MM.1S (cell line): ENCODE data around the gene NR1D2.
"Not testable (repeated sequence)": the region's sequence is repeated elsewhere in the genome, so short reads cannot be mapped to it uniquely, and the experiment has no call there.

Experiments
- DNase-seq: peaks from one replicate; pipeline ENCODE4 v3.0.0-alpha.2; 2015
- H2AFZ ChIP-seq: fragments of 300-600 bp; sonication (generic); 2 replicates; pipeline ENCODE4 v1.6.0; 2016; ENCODE audit warnings: antibody characterized with exemption, low read length
- H3F3A ChIP-seq: fragments of 300-600 bp; sonication (generic); 2 replicates; pipeline ENCODE4 v1.6.1; 2016; ENCODE audit warnings: mild to moderate bottlenecking, antibody characterized with exemption, low read length, moderate library complexity, mixed read lengths; ENCODE audit not compliant: insufficient read depth
- H3K27ac ChIP-seq: fragments of 300-600 bp; sonication (generic); 2 replicates; pipeline ENCODE4 v1.5.1; 2016; ENCODE audit warnings: mild to moderate bottlenecking, low read length
- H3K27me3 ChIP-seq: fragments of 300-600 bp; sonication (generic); replicated peaks from 2 replicates; pipeline ENCODE4 v1.6.0; 2016; ENCODE audit warnings: low read length; ENCODE audit not compliant: insufficient read depth
- H3K36me3 ChIP-seq: fragments of 300-600 bp; sonication (generic); replicated peaks from 2 replicates; pipeline ENCODE4 v1.6.1; 2016; ENCODE audit warnings: mild to moderate bottlenecking, low read length, mixed read lengths; ENCODE audit not compliant: insufficient read depth
- H3K4me1 ChIP-seq: fragments of 300-600 bp; sonication (generic); 2 replicates; pipeline ENCODE4 v1.6.1; 2016; ENCODE audit warnings: low read length, mixed read lengths
- H3K4me2 ChIP-seq: fragments of 300-600 bp; sonication (generic); 2 replicates; pipeline ENCODE4 v1.6.0; 2016; ENCODE audit warnings: low read depth, low read length
- H3K4me3 ChIP-seq: fragments of 300-600 bp; sonication (generic); 2 replicates; pipeline ENCODE4 v1.5.1; 2016; ENCODE audit warnings: low read length, mixed read lengths
- H3K79me2 ChIP-seq: fragments of 300-600 bp; sonication (generic); 2 replicates; pipeline ENCODE4 v1.6.1; 2016; ENCODE audit warnings: mixed run types, low read length, mixed read lengths
- H3K9ac ChIP-seq: fragments of 300-600 bp; sonication (generic); 2 replicates; pipeline ENCODE4 v1.6.1; 2016; ENCODE audit warnings: low read length, mixed read lengths
- H3K9me2 ChIP-seq: fragments of 300-600 bp; sonication (generic); replicated peaks from 2 replicates; pipeline ENCODE4 v1.6.1; 2016; ENCODE audit warnings: mild to moderate bottlenecking, low read length, mixed read lengths; ENCODE audit not compliant: insufficient read depth
- H3K9me3 ChIP-seq: fragments of 300-600 bp; sonication (generic); replicated peaks from 2 replicates; pipeline ENCODE4 v1.6.1; 2016; ENCODE audit warnings: mild to moderate bottlenecking, low read length, mixed read lengths; ENCODE audit not compliant: insufficient read depth
- H4K20me1 ChIP-seq: fragments of 300-600 bp; sonication (generic); 2 replicates; pipeline ENCODE4 v1.6.1; 2016; ENCODE audit warnings: mild to moderate bottlenecking, low read length, moderate library complexity, mixed read lengths; ENCODE audit not compliant: insufficient read depth
- CTCF ChIP-seq: fragments of 300-600 bp; sonication (generic); IDR thresholded peaks from 2 replicates; pipeline ENCODE4 v1.5.1; 2016; ENCODE audit warnings: antibody characterized with exemption, low read length, mixed read lengths
- EZH2 ChIP-seq: fragments of 300-600 bp; sonication (generic); optimal IDR thresholded peaks from 2 replicates; pipeline ENCODE3; 2017; ENCODE audit warnings: low read depth, mild to moderate bottlenecking, antibody characterized with exemption, low read length, mixed read lengths
- EZH2phosphoT487 ChIP-seq: fragments of 300-600 bp; sonication (generic); IDR thresholded peaks from 2 replicates; pipeline ENCODE4 v1.6.1; 2018; ENCODE audit warnings: antibody characterized with exemption, low read length

The NR1D2 gene

GRCh38 chr3:23916886-23917678, 28.0 kb upstream of the NR1D2 start, which contains the start of the genes NKIRAS1 and RPL15:
TSS of gene NKIRAS1 (minus strand) at chr3:23916990. CDS start at chr3:23910904, 6,086 bp downstream.
TSS of gene RPL15 (plus strand) at chr3:23917132. CDS start at chr3:23917860, 728 bp downstream.
- H3K27me3 ChIP-seq: peaks cover 8% of the 10 kb centered on the region
- H3K4me2 ChIP-seq: peak within 1 kb of the TSS; percentile 98
- H2AFZ ChIP-seq: peak within 1 kb of the TSS; percentile 89
- peak within 1 kb of the TSS; percentile 64 for H3K27ac ChIP-seq
- H3K9me3 ChIP-seq: no peaks in the 10 kb centered on the region
- peaks cover 27% of the 10 kb centered on the region for H3K79me2 ChIP-seq
- TF ChIP-seq CTCF (peak; percentile 10; the same call in 1 of the 2 replicates), EZH2 (no peak), EZH2phosphoT487 (no peak)
- H3K4me1 ChIP-seq: peaks cover 36% of the 10 kb centered on the region
- H3K9me2 ChIP-seq: no peaks in the 10 kb centered on the region
- H3F3A ChIP-seq: peaks cover 49% of the 10 kb centered on the region
- peak; percentile 98 for DNase-seq
- H4K20me1 ChIP-seq: peaks cover 19% of the 10 kb centered on the region
- peak within 1 kb of the TSS; percentile 97 for H3K9ac ChIP-seq
- peak within 1 kb of the TSS; percentile 100 for H3K4me3 ChIP-seq
- peaks cover 14% of the 10 kb centered on the region; the same call in 1 of the 2 replicates for H3K36me3 ChIP-seq

GRCh38 chr3:23917679-23918303, 27.3 kb upstream of the NR1D2 start:
- H3K9me2 ChIP-seq, DNase-seq, H3K9me3 ChIP-seq, H3K27me3 ChIP-seq: not testable (repeated sequence)
- Histone ChIP-seq H3F3A (peaks cover 49% of the 10 kb centered on the region), H3K79me2 (peaks cover 27% of the 10 kb centered on the region), H3K27ac (peak overlapping the region; percentile 64), H3K36me3 (peaks cover 14% of the 10 kb centered on the region; the same call in 1 of the 2 replicates), H3K4me3 (peak overlapping the region; percentile 100), H4K20me1 (peaks cover 19% of the 10 kb centered on the region), H3K4me1 (peaks cover 36% of the 10 kb centered on the region), H3K4me2 (peak overlapping the region; percentile 98), H3K9ac (peak overlapping the region; percentile 97), H2AFZ (peak overlapping the region; percentile 67; the same call in 1 of the 2 replicates)

- peak overlapping the region; percentile 97 for H3K9ac ChIP-seq
- H3K4me2 ChIP-seq: peak overlapping the region; percentile 98
- not testable (repeated sequence) for DNase-seq, H2AFZ ChIP-seq, H3K9me2 ChIP-seq, H3K27me3 ChIP-seq, H3K9me3 ChIP-seq
- H3K79me2 ChIP-seq: peaks cover 27% of the 10 kb centered on the region
- H3K27ac ChIP-seq: peak overlapping the region; percentile 64; the same call in 1 of the 2 replicates
- peaks cover 14% of the 10 kb centered on the region; the same call in 1 of the 2 replicates for H3K36me3 ChIP-seq
- peaks cover 36% of the 10 kb centered on the region for H3K4me1 ChIP-seq
- peaks cover 19% of the 10 kb centered on the region for H4K20me1 ChIP-seq
- peak overlapping the region; percentile 100 for H3K4me3 ChIP-seq
- peaks cover 47% of the 10 kb centered on the region for H3F3A ChIP-seq
These were observed 26.8 kb upstream of the NR1D2 start for GRCh38 chr3:23918331-23918730.

- Histone ChIP-seq H3K27ac (no peak overlapping the region), H3K9me3 (no peaks in the 10 kb centered on the region), H3K4me3 (no peak overlapping the region), H3K9ac (no peak overlapping the region), H3K36me3 (peaks cover 14% of the 10 kb centered on the region; the same call in 1 of the 2 replicates), H2AFZ (no peak overlapping the region), H3K27me3 (peaks cover 8% of the 10 kb centered on the region), H3F3A (peaks cover 36% of the 10 kb centered on the region), H4K20me1 (peaks cover 19% of the 10 kb centered on the region), H3K4me2 (no peak overlapping the region), H3K4me1 (peaks cover 23% of the 10 kb centered on the region), H3K9me2 (no peaks in the 10 kb centered on the region), H3K79me2 (peaks cover 27% of the 10 kb centered on the region)
- DNase-seq: no peak
- TF ChIP-seq CTCF (no peak), EZH2 (no peak), EZH2phosphoT487 (no peak)
These were observed 25.5 kb upstream of the NR1D2 start for GRCh38 chr3:23919628-23920027.
